ENCODE data around the gene KLHL22. TPM values are rescaled to one million over a fixed set of nuclear protein-coding genes. Genes with fewer than 3 reads are reported as not detected.

Gene KLHL22
- total and polyA plus RNA-seq, 2 of the 8 experiments (the other 6 are each of a cell fraction or from before 2014, with no cell fraction given), result 9.4 to 16.2 TPM

DNA sequence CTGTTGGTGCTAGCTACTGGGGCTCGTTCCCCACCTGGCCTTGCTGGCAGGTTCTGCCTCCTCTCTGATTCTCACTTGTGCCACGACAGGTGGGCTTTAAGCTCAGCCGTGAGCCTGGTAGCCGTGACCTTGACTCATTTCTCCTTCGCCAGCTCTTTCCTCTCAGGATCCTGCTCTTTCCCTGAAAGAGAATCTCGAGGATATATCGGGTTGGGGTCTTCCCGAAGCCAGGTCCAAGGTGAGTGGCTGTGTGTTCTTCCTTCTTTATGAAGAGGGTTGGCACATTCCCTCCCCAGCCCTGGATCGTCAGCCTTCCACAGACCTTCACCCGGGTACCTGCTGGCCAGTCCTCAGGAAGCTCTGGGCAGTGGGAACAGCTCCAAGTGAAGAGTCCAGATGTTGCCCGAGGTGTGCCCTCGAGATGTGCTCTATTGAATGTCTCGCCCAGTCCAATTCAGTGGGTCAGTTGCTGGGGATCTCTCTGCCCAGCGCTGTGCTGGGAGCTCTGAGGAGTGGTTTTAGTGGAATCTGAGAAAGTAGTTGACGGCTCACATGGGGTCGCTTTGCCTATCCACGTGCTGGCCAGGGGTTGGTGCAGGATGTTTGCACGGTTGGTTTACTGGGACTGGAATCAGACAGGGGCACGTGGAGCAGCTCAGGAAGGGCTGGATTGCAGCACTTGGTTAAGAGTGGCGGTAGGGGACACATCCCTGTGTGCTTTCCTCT is 100.3 kb downstream of the KLHL22 start (continued):
- TF ChIP-seq, protein P1, sequence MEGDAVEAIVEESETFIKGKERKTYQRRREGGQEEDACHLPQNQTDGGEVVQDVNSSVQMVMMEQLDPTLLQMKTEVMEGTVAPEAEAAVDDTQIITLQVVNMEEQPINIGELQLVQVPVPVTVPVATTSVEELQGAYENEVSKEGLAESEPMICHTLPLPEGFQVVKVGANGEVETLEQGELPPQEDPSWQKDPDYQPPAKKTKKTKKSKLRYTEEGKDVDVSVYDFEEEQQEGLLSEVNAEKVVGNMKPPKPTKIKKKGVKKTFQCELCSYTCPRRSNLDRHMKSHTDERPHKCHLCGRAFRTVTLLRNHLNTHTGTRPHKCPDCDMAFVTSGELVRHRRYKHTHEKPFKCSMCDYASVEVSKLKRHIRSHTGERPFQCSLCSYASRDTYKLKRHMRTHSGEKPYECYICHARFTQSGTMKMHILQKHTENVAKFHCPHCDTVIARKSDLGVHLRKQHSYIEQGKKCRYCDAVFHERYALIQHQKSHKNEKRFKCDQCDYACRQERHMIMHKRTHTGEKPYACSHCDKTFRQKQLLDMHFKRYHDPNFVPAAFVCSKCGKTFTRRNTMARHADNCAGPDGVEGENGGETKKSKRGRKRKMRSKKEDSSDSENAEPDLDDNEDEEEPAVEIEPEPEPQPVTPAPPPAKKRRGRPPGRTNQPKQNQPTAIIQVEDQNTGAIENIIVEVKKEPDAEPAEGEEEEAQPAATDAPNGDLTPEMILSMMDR (IDR thresholded peaks at IDR 0.05; ENCODE audit: control extremely low read depth in 1 of 3, insufficient read depth in 1 of 3, low read depth in 1 of 3, low read length in 3 of 3), result no peak
- TF ChIP-seq, protein P2, sequence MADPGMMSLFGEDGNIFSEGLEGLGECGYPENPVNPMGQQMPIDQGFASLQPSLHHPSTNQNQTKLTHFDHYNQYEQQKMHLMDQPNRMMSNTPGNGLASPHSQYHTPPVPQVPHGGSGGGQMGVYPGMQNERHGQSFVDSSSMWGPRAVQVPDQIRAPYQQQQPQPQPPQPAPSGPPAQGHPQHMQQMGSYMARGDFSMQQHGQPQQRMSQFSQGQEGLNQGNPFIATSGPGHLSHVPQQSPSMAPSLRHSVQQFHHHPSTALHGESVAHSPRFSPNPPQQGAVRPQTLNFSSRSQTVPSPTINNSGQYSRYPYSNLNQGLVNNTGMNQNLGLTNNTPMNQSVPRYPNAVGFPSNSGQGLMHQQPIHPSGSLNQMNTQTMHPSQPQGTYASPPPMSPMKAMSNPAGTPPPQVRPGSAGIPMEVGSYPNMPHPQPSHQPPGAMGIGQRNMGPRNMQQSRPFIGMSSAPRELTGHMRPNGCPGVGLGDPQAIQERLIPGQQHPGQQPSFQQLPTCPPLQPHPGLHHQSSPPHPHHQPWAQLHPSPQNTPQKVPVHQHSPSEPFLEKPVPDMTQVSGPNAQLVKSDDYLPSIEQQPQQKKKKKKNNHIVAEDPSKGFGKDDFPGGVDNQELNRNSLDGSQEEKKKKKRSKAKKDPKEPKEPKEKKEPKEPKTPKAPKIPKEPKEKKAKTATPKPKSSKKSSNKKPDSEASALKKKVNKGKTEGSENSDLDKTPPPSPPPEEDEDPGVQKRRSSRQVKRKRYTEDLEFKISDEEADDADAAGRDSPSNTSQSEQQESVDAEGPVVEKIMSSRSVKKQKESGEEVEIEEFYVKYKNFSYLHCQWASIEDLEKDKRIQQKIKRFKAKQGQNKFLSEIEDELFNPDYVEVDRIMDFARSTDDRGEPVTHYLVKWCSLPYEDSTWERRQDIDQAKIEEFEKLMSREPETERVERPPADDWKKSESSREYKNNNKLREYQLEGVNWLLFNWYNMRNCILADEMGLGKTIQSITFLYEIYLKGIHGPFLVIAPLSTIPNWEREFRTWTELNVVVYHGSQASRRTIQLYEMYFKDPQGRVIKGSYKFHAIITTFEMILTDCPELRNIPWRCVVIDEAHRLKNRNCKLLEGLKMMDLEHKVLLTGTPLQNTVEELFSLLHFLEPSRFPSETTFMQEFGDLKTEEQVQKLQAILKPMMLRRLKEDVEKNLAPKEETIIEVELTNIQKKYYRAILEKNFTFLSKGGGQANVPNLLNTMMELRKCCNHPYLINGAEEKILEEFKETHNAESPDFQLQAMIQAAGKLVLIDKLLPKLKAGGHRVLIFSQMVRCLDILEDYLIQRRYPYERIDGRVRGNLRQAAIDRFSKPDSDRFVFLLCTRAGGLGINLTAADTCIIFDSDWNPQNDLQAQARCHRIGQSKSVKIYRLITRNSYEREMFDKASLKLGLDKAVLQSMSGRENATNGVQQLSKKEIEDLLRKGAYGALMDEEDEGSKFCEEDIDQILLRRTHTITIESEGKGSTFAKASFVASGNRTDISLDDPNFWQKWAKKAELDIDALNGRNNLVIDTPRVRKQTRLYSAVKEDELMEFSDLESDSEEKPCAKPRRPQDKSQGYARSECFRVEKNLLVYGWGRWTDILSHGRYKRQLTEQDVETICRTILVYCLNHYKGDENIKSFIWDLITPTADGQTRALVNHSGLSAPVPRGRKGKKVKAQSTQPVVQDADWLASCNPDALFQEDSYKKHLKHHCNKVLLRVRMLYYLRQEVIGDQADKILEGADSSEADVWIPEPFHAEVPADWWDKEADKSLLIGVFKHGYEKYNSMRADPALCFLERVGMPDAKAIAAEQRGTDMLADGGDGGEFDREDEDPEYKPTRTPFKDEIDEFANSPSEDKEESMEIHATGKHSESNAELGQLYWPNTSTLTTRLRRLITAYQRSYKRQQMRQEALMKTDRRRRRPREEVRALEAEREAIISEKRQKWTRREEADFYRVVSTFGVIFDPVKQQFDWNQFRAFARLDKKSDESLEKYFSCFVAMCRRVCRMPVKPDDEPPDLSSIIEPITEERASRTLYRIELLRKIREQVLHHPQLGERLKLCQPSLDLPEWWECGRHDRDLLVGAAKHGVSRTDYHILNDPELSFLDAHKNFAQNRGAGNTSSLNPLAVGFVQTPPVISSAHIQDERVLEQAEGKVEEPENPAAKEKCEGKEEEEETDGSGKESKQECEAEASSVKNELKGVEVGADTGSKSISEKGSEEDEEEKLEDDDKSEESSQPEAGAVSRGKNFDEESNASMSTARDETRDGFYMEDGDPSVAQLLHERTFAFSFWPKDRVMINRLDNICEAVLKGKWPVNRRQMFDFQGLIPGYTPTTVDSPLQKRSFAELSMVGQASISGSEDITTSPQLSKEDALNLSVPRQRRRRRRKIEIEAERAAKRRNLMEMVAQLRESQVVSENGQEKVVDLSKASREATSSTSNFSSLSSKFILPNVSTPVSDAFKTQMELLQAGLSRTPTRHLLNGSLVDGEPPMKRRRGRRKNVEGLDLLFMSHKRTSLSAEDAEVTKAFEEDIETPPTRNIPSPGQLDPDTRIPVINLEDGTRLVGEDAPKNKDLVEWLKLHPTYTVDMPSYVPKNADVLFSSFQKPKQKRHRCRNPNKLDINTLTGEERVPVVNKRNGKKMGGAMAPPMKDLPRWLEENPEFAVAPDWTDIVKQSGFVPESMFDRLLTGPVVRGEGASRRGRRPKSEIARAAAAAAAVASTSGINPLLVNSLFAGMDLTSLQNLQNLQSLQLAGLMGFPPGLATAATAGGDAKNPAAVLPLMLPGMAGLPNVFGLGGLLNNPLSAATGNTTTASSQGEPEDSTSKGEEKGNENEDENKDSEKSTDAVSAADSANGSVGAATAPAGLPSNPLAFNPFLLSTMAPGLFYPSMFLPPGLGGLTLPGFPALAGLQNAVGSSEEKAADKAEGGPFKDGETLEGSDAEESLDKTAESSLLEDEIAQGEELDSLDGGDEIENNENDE (IDR thresholded peaks at IDR 0.05; ENCODE audit: insufficient replicate concordance, low read length), result no peak
- TF ChIP-seq TAF1 (IDR thresholded peaks at IDR 0.05; ENCODE audit: low read depth, low read length) (no peak), CHD1 (IDR thresholded peaks at IDR 0.05; ENCODE audit: low read depth, low read length) (no peak), CREB1 (IDR thresholded peaks at IDR 0.05) (no peak), SUZ12 (IDR thresholded peaks at IDR 0.05; ENCODE audit: low read length) (no peak), KDM1A (IDR thresholded peaks at IDR 0.05; ENCODE audit: borderline replicate concordance, low read length) (no peak)

All from H1 (cell line).